ENCODE data around the gene ID3. TPM values are rescaled to one million over a fixed set of nuclear protein-coding genes. Genes with fewer than 3 reads are reported as not detected.

Gene ID3
- polyA plus RNA-seq, 1 of the 3 experiments (the other 2 are of a cell fraction): 504 TPM

- Histone ChIP-seq H2AFZ (ENCODE audit: low read depth) (no peak overlapping the region), H3K79me2 (ENCODE audit: insufficient read depth) (peaks cover 26% of the 10 kb centered on the region), H3K4me1 (ENCODE audit: control insufficient read depth in 1 of 2, insufficient read depth in 2 of 2, low read depth in 1 of 2, low read length in 1 of 2) (peaks cover 33 to 73% of the 10 kb centered on the region in 2 experiments), H3K9ac (peak overlapping the region; percentile 79), H3K4me3 (ENCODE audit: low read depth in 2 of 2, low read length in 1 of 2) (peak overlapping the region in 1 of 2 experiments; percentile 44; a peak in 2 of 4 replicates), H3K27ac (ENCODE audit: low read depth in 2 of 2, low read length in 1 of 2) (peak overlapping the region; percentile 95 to 100), H3F3A (replicated peaks; ENCODE audit: insufficient read depth) (peaks cover 44% of the 10 kb centered on the region), H4K20me1 (ENCODE audit: insufficient read depth) (peaks cover 28% of the 10 kb centered on the region), H3K4me2 (peak overlapping the region; percentile 74), H3K9me2 (no peaks in the 10 kb centered on the region), H3K9me3 (no peaks in the 10 kb centered on the region), H3K36me3 (replicated peaks in 1 of 2; ENCODE audit: control insufficient read depth in 1 of 2, insufficient read depth in 2 of 2, low read length in 1 of 2) (peaks cover 2 to 23% of the 10 kb centered on the region in 2 experiments), H3K27me3 (ENCODE audit: insufficient read depth) (no peaks in the 10 kb centered on the region)
- CTCF ChIA-PET: interaction anchor here (1.5 to 18.2 kb wide), 4 partner anchors 10 to 103 kb away, joined by 10 to 708 read pairs (median 46); no protein-coding TSS in a partner anchor
- DNase-seq: no peak
- POLR2A ChIA-PET: interaction anchor here (1.0 to 1.8 kb wide), 5 partner anchors 14 to 84 kb away, joined by 4 to 8 read pairs (median 6); no protein-coding TSS in a partner anchor
- 76% methylated on average over 12 of the region's 12 CpGs for WGBS (ENCODE audit: low lambda C conversion rate)
- TF ChIP-seq FOXJ3 (CRISPR knock-in tag; IDR thresholded peaks at IDR 0.05) (no peak), MAX (IDR thresholded peaks at IDR 0.05; ENCODE audit: low read depth) (no peak), RCOR1 (IDR thresholded peaks at IDR 0.05; ENCODE audit: low read length) (no peak), ELF1 (IDR thresholded peaks at IDR 0.05) (no peak), POLR2AphosphoS5 (IDR thresholded peaks at IDR 0.05; ENCODE audit: low read depth, low read length) (no peak), EZH2phosphoT487 (IDR thresholded peaks at IDR 0.05; ENCODE audit: borderline replicate concordance, low read depth) (no peak), ZBTB33 (IDR thresholded peaks at IDR 0.05; ENCODE audit: borderline replicate concordance, low read depth) (no peak), NRF1 (IDR thresholded peaks at IDR 0.05; ENCODE audit: low read depth, low read length) (no peak), RXRA (IDR thresholded peaks at IDR 0.05; ENCODE audit: borderline replicate concordance, low read depth) (no peak), NFIC (IDR thresholded peaks at IDR 0.05; ENCODE audit: borderline replicate concordance) (no peak)
Observed at GRCh38 chr1:23554127-23554480, 5.2 kb downstream of the ID3 start.

DNA sequence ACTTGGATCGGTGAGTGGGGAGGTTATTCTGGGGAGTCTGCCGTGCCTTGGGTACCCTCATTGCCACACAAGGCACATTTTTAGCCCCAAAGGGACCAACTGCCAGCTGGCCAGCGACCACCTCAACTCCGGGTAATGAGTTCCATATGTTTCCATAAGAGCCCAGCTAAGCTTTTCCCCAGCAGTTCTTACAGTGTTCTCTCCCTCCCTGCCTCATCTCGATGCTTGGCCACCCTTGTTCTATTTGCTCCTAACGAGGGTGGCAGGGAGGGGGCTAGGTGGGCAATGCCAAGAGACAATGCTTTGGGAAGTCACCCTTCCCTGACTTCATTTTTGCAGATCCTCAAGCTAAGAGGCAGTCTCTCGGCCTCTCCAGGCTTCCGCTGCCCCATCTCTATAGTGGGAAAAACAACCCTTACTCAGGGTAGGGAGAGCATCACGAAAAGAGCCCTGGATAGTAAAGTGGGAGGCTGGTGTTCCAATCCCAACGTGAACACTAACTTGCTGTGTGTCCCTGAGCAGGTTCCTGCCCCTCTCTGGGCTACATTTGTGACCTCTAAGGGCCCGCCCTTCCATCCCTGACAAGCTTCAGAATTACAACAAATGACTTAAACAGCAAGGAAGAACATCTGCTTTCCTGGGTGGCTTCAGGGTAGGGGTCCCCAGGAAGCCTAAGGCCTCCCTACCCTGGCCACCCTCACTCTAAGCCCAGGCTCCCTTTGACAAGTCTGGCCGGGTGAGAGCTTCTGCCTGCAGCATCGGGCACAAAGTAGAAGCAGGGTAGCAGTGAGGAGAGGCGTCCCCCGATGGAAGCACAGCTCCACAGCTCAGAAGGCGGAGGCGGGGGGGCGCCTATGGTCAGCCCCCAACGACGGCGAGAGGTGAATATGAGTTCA is 5.8 kb downstream of the ID3 start:
- H3K27ac ChIP-seq (ENCODE audit: low read depth in 2 of 2, low read length in 1 of 2): peak overlapping the region; percentile 95 to 100

More for the DNA sequence above, 5.8 kb downstream of the ID3 start:
- ChIA-PET POLR2A (interaction anchor here (1.1 to 1.8 kb wide), 2 partner anchors 8 to 84 kb away, joined by 3 to 6 read pairs; no protein-coding TSS in a partner anchor), CTCF (interaction anchor here (0.9 to 18.2 kb wide), 8 partner anchors 9 to 348 kb away, joined by 3 to 708 read pairs (median 10); partner anchors contain the start of gene RPL11)
- Histone ChIP-seq H3K4me1 (ENCODE audit: control insufficient read depth in 1 of 2, insufficient read depth in 2 of 2, low read depth in 1 of 2, low read length in 1 of 2) (peaks cover 33 to 68% of the 10 kb centered on the region in 2 experiments), H3K79me2 (ENCODE audit: insufficient read depth) (peaks cover 20% of the 10 kb centered on the region), H3K36me3 (replicated peaks in 1 of 2; ENCODE audit: control insufficient read depth in 1 of 2, insufficient read depth in 2 of 2, low read length in 1 of 2) (peaks cover 2 to 18% of the 10 kb centered on the region in 2 experiments), H4K20me1 (ENCODE audit: insufficient read depth) (peaks cover 22% of the 10 kb centered on the region), H3K4me2 (peak overlapping the region; percentile 74; the same call in 1 of the 2 replicates), H3K4me3 (ENCODE audit: low read depth in 2 of 2, low read length in 1 of 2) (no peak overlapping the region), H3K9me3 (no peaks in the 10 kb centered on the region), H3K27me3 (ENCODE audit: insufficient read depth) (no peaks in the 10 kb centered on the region), H3K9me2 (no peaks in the 10 kb centered on the region), H2AFZ (ENCODE audit: low read depth) (no peak overlapping the region), H3K9ac (peak overlapping the region; percentile 79; the same call in 1 of the 2 replicates), H3F3A (replicated peaks; ENCODE audit: insufficient read depth) (peaks cover 38% of the 10 kb centered on the region)
- DNase-seq: no peak
- 74% methylated on average over 20 of the region's 21 CpGs for WGBS (ENCODE audit: low lambda C conversion rate)
- TF ChIP-seq TCF12 (IDR thresholded peaks at IDR 0.05) (peak; percentile 52), YY1 (IDR thresholded peaks at IDR 0.05; ENCODE audit: low read depth) (no peak)
